Ovary (tissue), 3 donors: Measurements from ENCODE around the gene CDH22.

ENCODE experiments used
- CTCF ChIP-seq, 3 donors: fragments of 450-650 bp in 2 of 3; fragments of 200-600 bp in 1 of 3; IDR thresholded peaks; one replicate each; pipeline versions ENCODE4 v1.5.1 to v1.8.0; 2016 to 2022; ENCODE audit warnings: antibody characterized with exemption in 3 of 3, mild to moderate bottlenecking in 1 of 3
- EP300 ChIP-seq: sonication (generic); formaldehyde crosslinking; IDR thresholded peaks from one replicate; pipeline ENCODE4 v1.6.1; 2017; ENCODE audit warnings: antibody characterized with exemption
- donor health status: DM: no; HTN: no; CAD: no.

GRCh38 chr20:46171909-46172308 is 136.4 kb downstream of the CDH22 start:
- TF ChIP-seq EP300 (no peak), CTCF (IDR thresholded peaks at IDR 0.05) (no peak)
